ENCODE measurements around the gene GRIN1. TPM values are rescaled to one million over a fixed set of nuclear protein-coding genes. Genes with fewer than 3 reads are reported as not detected.
A peak's percentile ranks its signal among the peaks of the same experiment; 100 is the strongest.

The GRIN1 gene
- total and polyA plus RNA-seq, 10 of the 15 experiments (the other 5 are each of a cell fraction or from before 2014, with no cell fraction given), result 0.05 to 0.10 (median 0.06) TPM; not detected in 6

- Histone ChIP-seq H3K4me3 (no peak overlapping the region), H4K20me1 (ENCODE audit: control insufficient read depth, insufficient read depth) (no peaks in the 10 kb centered on the region), H2AFZ (ENCODE audit: control insufficient read depth, low read depth, low read length) (no peak overlapping the region), H3K27ac (ENCODE audit: control insufficient read depth, insufficient read depth) (no peak overlapping the region), H3K27me3 (replicated peaks in 1 of 2; ENCODE audit: control insufficient read depth in 2 of 2, insufficient read depth in 2 of 2, low read length in 1 of 2) (no peaks in the 10 kb centered on the region), H3K9ac (ENCODE audit: control insufficient read depth, insufficient read depth, low read length) (no peak overlapping the region), H3K4me2 (ENCODE audit: control insufficient read depth, insufficient read depth) (no peak overlapping the region), H3K4me1 (ENCODE audit: control insufficient read depth, insufficient read depth, low read length) (no peaks in the 10 kb centered on the region), H3K9me3 (replicated peaks; ENCODE audit: control insufficient read depth, insufficient read depth, low read length) (no peaks in the 10 kb centered on the region), H3K79me2 (ENCODE audit: control insufficient read depth, insufficient read depth, low read length) (no peaks in the 10 kb centered on the region), H3K36me3 (ENCODE audit: control insufficient read depth in 2 of 2, insufficient read depth in 2 of 2, low read length in 1 of 2) (peaks cover 0 to 4% of the 10 kb centered on the region in 2 experiments; a peak in 3 of 4 replicates)
- in situ Hi-C loops (cut with MboI), result no loop called here
- TF ChIP-seq WRNIP1 (IDR thresholded peaks at IDR 0.05; ENCODE audit: borderline replicate concordance, low read depth, low read length) (no peak), CTCF (IDR thresholded peaks at IDR 0.05 in 2 of 3, conservative IDR thresholded peaks at IDR 0.05 in 1 of 3; ENCODE audit: control insufficient read depth in 2 of 3, extremely low read depth in 1 of 3, insufficient read depth in 1 of 3, low read depth in 3 of 3, low read length in 3 of 3) (peak in 1 of 3 experiments; percentile 3; a peak in 1 of 6 replicates), ZBTB40 (IDR thresholded peaks at IDR 0.05; ENCODE audit: borderline replicate concordance) (no peak), POLR2A (IDR thresholded peaks at IDR 0.05; ENCODE audit: low read depth, low read length) (peak; percentile 28; the same call in 1 of the 2 replicates), NR2C1 (IDR thresholded peaks at IDR 0.05) (no peak)
- ChIA-PET CTCF (interaction anchor here (0.6 to 1.1 kb wide), 2 partner anchors 12 to 13 kb away, joined by 3 read pairs; partner anchors contain the start of gene RNF224), SMC1A (ENCODE audit: uncharacterized antibody, unreplicated experiment) (no interaction called here), RAD21 (ENCODE audit: unreplicated experiment) (interaction anchor here (0.6 kb wide), 1 partner anchor 22 kb away, joined by 3 read pairs; no protein-coding TSS in a partner anchor), POLR2A (interaction anchor here (0.5 kb wide), 1 partner anchor 81 kb away, joined by 3 read pairs; no protein-coding TSS in a partner anchor)
- WGBS (ENCODE audit: insufficient coverage, insufficient replicate concordance, low lambda C conversion rate, missing lambda C conversion rate), result 94% methylated on average over 46 of the region's 49 CpGs
- no peak for FAIRE-seq
- intact Hi-C loops (cut with micrococcal nuclease; ENCODE audit: unreplicated experiment), result no loop called here
- no peak for DNase-seq (ENCODE audit: low read depth, low spot score)
- ATAC-seq, result no peak
- BruUV-seq (replicated peaks), result no TSS peak
Measured at GRCh38 chr9:137213160-137214060, 74.5 kb downstream of the GRIN1 start.
